Temporal lobe (tissue), 2 donors: Measurements from ENCODE around the gene CDK12. TPM values are rescaled to one million over a fixed set of nuclear protein-coding genes. Genes with fewer than 3 reads are reported as not detected.

ENCODE experiments used
- small RNA-seq: library from RNA; depleted of rRNA; stranded (forward); fragments of <200 nt; gene quantifications from one replicate; pipeline ENCODE3, GENCODE V24; 2014; ENCODE audit warnings: low replicate concordance
- total RNA-seq: library from RNA; depleted of rRNA; stranded (reverse); fragments of >200 nt; gene quantifications from one replicate; pipeline ENCODE4 v1.2.3, GENCODE V29; 2014

Gene CDK12
- total RNA-seq, 1 donor from 2014 or later: 19.7 TPM

Small RNAs within 50 kb of the gene (small RNA-seq; reads per million reads assigned to genes)
- gene RNU6-233P: not detected

Other genes starting within 250 kb of the CDK12 start
- gene STAC2, start 235.5 kb upstream of the CDK12 start, total RNA-seq: 0.49 TPM
- 20.9 TPM for gene FBXL20, start 59.9 kb upstream of the CDK12 start, total RNA-seq
- 31.0 TPM for gene MED1, start 10.2 kb upstream of the CDK12 start, total RNA-seq
- 74.5 TPM for gene NEUROD2, start 146.4 kb downstream of the CDK12 start, total RNA-seq
- 20.7 TPM for gene PPP1R1B, start 165.5 kb downstream of the CDK12 start, total RNA-seq
- gene STARD3, start 175.7 kb downstream of the CDK12 start, total RNA-seq: 19.9 TPM
- 1.5 TPM for gene TCAP, start 203.9 kb downstream of the CDK12 start, total RNA-seq
- 2.0 TPM for gene PNMT, start 207.0 kb downstream of the CDK12 start, total RNA-seq
- 7.9 TPM for gene PGAP3, start 226.6 kb downstream of the CDK12 start, total RNA-seq
- 12.8 TPM for gene ERBB2, start 238.6 kb downstream of the CDK12 start, total RNA-seq